Mesendoderm (in vitro differentiated cells): Measurements from ENCODE around the gene ASCL1.
A peak's percentile ranks its signal among the peaks of the same experiment; 100 is the strongest.

Experiments used
- DNase-seq: peaks from one replicate; pipeline ENCODE4 v3.0.0; 2013
- H2AK5ac ChIP-seq: 2 replicates; pipeline ENCODE4 v1.6.1; 2013; ENCODE audit warnings: low read length, inconsistent platforms
- H2BK120ac ChIP-seq: 2 replicates; pipeline ENCODE4 v1.6.1; 2013; ENCODE audit warnings: low read depth, mild to moderate bottlenecking, low read length, moderate library complexity, mixed read lengths
- H2BK15ac ChIP-seq: replicated peaks from 2 replicates; pipeline ENCODE4 v1.6.1; 2013; ENCODE audit warnings: low read depth, mild to moderate bottlenecking, moderate library complexity
- H2BK5ac ChIP-seq: 2 replicates; pipeline ENCODE4 v1.6.1; 2013; ENCODE audit warnings: low read length, inconsistent platforms
- H3K18ac ChIP-seq: 2 replicates; pipeline ENCODE4 v1.6.1; 2013; ENCODE audit warnings: mild to moderate bottlenecking, low read length, mixed read lengths
- H3K23ac ChIP-seq: one replicate; pipeline ENCODE4 v1.6.1; 2013; ENCODE audit warnings: low read length
- H3K27ac ChIP-seq: 2 replicates; pipeline ENCODE4 v1.5.1; 2013; ENCODE audit warnings: low read depth, mild to moderate bottlenecking, inconsistent platforms, low read length, moderate library complexity
- H3K27me3 ChIP-seq: 2 replicates; pipeline ENCODE4 v1.6.1; 2013; ENCODE audit warnings: low read length, control low read depth, mild to moderate bottlenecking, inconsistent platforms; ENCODE audit not compliant: insufficient read depth, poor library complexity
- H3K36me3 ChIP-seq: 2 replicates; pipeline ENCODE4 v1.6.1; 2013; ENCODE audit warnings: low read length, inconsistent platforms; ENCODE audit not compliant: control insufficient read depth, insufficient read depth
- H3K4ac ChIP-seq: one replicate; pipeline ENCODE4 v1.6.1; 2013; ENCODE audit warnings: low read depth, mild to moderate bottlenecking, low read length, moderate library complexity
- H3K4me1 ChIP-seq: 2 replicates; pipeline ENCODE4 v1.6.1; 2013; ENCODE audit warnings: low read depth, low read length, inconsistent platforms; ENCODE audit not compliant: control insufficient read depth
- H3K4me2 ChIP-seq: 2 replicates; pipeline ENCODE4 v1.6.1; 2013; ENCODE audit warnings: low read length
- H3K4me3 ChIP-seq: 2 replicates; pipeline ENCODE4 v1.5.1; 2013; ENCODE audit warnings: mild to moderate bottlenecking, low read length
- H3K56ac ChIP-seq: one replicate; pipeline ENCODE4 v1.6.1; 2013; ENCODE audit warnings: low read length
- H3K79me1 ChIP-seq: 2 replicates; pipeline ENCODE4 v1.6.1; 2013; ENCODE audit warnings: low read length, inconsistent platforms
- H3K79me2 ChIP-seq: 2 replicates; pipeline ENCODE4 v1.6.1; 2013; ENCODE audit warnings: mild to moderate bottlenecking, low read length; ENCODE audit not compliant: control insufficient read depth, insufficient read depth
- H3K9ac ChIP-seq: 2 replicates; pipeline ENCODE4 v1.6.1; 2013; ENCODE audit warnings: low read length, inconsistent platforms
- H4K5ac ChIP-seq: one replicate; pipeline ENCODE4 v1.6.1; 2013; ENCODE audit warnings: low read length
- H4K8ac ChIP-seq: one replicate; pipeline ENCODE4 v1.6.1; 2013; ENCODE audit warnings: low read depth, mild to moderate bottlenecking, control low read depth, low read length, moderate library complexity
- WGBS: extraction: QIAGEN DNeasy Blood & Tissue Kit; methylation state at CpG from one replicate; pipeline ENCODE4 v1.1.7; 2013; ENCODE audit warnings: low lambda C conversion rate, missing lambda C conversion rate; ENCODE audit not compliant: insufficient coverage; ENCODE audit errors: extremely low coverage; 5-methylcytosine and 5-hydroxymethylcytosine counted together

The ASCL1 gene

GRCh38 chr12:102964872-102965271 is 7.4 kb downstream of the ASCL1 start:
- Histone ChIP-seq H2BK15ac (no peak overlapping the region), H3K4me3 (no peak overlapping the region), H3K23ac (no peak overlapping the region), H3K79me1 (no peaks in the 10 kb centered on the region), H3K18ac (no peak overlapping the region), H3K4ac (no peak overlapping the region), H3K36me3 (no peaks in the 10 kb centered on the region), H3K27ac (no peak overlapping the region), H4K8ac (no peak overlapping the region), H3K9ac (no peak overlapping the region), H3K79me2 (no peaks in the 10 kb centered on the region), H2BK5ac (no peak overlapping the region), H2AK5ac (no peak overlapping the region), H3K4me2 (no peak overlapping the region), H3K27me3 (peaks cover 73% of the 10 kb centered on the region), H3K4me1 (peaks cover 3% of the 10 kb centered on the region), H3K56ac (no peak overlapping the region), H2BK120ac (no peak overlapping the region), H4K5ac (no peak overlapping the region)
- no CpG with 5 or more reads among the region's 21 CpGs for WGBS
- DNase-seq = peak; percentile 73

DNA sequence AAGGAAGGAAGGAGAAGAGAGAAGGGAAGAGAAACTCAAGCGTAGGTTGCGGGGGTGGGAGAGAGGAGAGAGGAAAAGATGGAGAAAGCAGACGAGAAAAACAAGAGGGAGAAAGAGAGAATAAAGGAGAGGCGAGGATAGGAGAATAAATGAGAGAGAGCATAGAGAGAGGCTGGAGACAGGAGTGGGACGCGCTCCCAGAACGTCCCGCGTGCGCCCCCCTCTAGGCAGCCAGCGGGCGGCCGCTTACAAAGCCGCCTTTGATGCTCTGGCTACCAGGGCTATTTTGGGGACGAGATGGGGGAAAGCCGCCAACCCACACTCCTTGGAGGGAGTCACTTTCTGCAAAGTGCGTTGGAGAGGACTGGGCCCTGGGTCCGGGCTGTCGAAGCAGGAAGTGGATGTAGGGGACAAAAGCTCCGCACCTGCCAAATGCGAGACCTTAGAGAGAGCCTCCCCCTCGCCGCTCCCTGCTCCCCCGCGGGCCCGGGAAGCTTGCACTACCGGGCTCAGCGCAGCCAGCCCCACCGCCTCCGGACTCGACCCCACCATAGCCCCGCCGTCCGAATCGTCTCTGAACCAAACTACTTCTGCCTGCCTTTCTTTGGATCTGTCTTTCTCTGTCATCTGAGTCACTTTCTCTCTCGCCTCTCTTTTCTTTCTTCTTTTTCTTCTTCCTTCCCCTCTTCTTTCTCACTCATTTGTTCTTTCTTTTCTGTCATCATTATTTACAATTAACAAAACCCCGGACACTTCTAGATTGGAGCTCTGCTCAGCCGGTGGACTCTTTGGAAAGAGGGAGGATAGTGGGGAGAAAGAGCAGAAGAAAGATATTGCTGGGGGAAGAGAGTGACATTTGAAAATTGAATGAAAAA is 8.0 kb downstream of the ASCL1 start:
- DNase-seq = no peak
- H2BK120ac ChIP-seq = no peak overlapping the region

DNA sequence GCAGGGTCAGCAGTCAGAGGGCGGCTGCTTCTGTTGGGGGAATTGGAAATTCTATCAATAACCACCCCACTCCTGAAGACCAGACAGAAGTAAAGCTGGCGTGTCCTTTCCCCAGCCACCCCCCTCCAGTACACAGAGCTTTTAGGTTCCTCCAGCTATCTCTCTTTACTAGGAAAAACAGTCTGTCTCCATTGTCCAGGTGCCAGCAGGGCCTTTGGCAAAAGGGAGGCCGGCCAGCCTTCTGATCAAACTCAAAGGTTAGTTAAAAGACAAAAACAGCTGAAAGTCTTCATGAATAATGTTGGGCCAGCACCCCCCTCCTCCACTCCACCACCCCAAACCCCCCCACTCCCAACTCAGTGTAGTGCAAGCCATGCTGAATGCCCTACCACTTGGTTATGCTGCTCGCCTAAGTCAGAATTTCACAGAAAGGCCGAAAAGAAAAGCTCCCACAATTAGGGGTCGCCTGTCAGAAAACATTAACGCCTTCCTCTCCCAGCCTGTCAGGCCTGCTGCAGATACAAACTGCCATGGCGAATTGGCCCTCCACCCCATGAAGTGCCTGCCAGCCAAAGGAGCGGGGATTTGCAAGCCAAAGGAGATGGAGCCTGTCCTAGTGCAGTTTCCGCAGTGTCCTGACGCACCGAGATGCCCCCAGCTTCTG is 8.9 kb downstream of the ASCL1 start:
- no peak overlapping the region for H2AK5ac ChIP-seq
- no peak overlapping the region for H2BK5ac ChIP-seq
- H4K8ac ChIP-seq = no peak overlapping the region
- no peaks in the 10 kb centered on the region for H3K36me3 ChIP-seq
- H3K4me2 ChIP-seq = no peak overlapping the region
- H2BK120ac ChIP-seq = no peak overlapping the region
- H3K27me3 ChIP-seq = peaks cover 62% of the 10 kb centered on the region
- DNase-seq = no peak
- no peak overlapping the region for H3K4me3 ChIP-seq
- no peak overlapping the region for H3K4ac ChIP-seq
- H3K9ac ChIP-seq = no peak overlapping the region
- H3K4me1 ChIP-seq = peaks cover 3% of the 10 kb centered on the region
- H3K27ac ChIP-seq = no peak overlapping the region
- H3K79me2 ChIP-seq = no peaks in the 10 kb centered on the region
- H4K5ac ChIP-seq = no peak overlapping the region
- no peak overlapping the region for H3K18ac ChIP-seq
- no peak overlapping the region for H2BK15ac ChIP-seq
- no peak overlapping the region for H3K23ac ChIP-seq
- WGBS = no CpG with 5 or more reads among the region's 12 CpGs
- H3K56ac ChIP-seq = no peak overlapping the region
- H3K79me1 ChIP-seq = no peaks in the 10 kb centered on the region

More for the DNA sequence above, 8.0 kb downstream of the ASCL1 start:
- H3K4me1 ChIP-seq = peaks cover 3% of the 10 kb centered on the region
- no peak overlapping the region for H4K8ac ChIP-seq
- peaks cover 69% of the 10 kb centered on the region for H3K27me3 ChIP-seq
- no peak overlapping the region for H2BK5ac ChIP-seq
- no peak overlapping the region for H2BK15ac ChIP-seq
- no peak overlapping the region for H3K4ac ChIP-seq
- H3K4me3 ChIP-seq = no peak overlapping the region
- no CpG with 5 or more reads among the region's 38 CpGs for WGBS
- no peak overlapping the region for H3K18ac ChIP-seq
- H3K9ac ChIP-seq = no peak overlapping the region
- no peak overlapping the region for H3K27ac ChIP-seq
- H3K36me3 ChIP-seq = no peaks in the 10 kb centered on the region
- H4K5ac ChIP-seq = no peak overlapping the region
- H3K56ac ChIP-seq = no peak overlapping the region
- no peak overlapping the region for H3K23ac ChIP-seq
- H3K4me2 ChIP-seq = no peak overlapping the region
- H3K79me2 ChIP-seq = no peaks in the 10 kb centered on the region
- no peaks in the 10 kb centered on the region for H3K79me1 ChIP-seq
- H2AK5ac ChIP-seq = no peak overlapping the region

DNA sequence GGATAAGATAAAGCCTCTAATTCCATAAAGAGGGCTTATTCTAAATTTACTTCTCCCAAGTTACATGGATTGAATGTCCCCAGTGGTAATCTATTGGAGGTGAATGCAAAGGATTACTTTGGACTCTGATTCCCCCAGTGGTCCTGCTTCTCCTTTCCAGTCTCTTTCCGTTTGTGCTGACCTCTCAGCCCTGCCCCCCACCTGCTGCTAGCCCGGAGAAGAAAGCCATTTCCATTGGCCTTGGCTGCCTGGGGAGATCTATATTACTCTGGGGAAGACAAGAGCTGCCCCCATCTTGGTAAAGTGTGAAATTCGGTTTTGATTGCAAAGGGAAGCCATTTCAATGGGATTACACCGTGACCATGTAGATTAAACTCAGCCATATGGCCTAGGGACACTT is 13.3 kb downstream of the ASCL1 start:
- DNase-seq = no peak
- Histone ChIP-seq H3K9ac (no peak overlapping the region), H2BK15ac (no peak overlapping the region), H3K27ac (no peak overlapping the region), H3K4ac (no peak overlapping the region), H3K18ac (no peak overlapping the region), H4K5ac (no peak overlapping the region), H3K56ac (no peak overlapping the region), H4K8ac (no peak overlapping the region), H3K79me1 (no peaks in the 10 kb centered on the region), H3K23ac (no peak overlapping the region), H3K4me3 (no peak overlapping the region), H3K4me2 (no peak overlapping the region), H3K36me3 (no peaks in the 10 kb centered on the region), H3K79me2 (no peaks in the 10 kb centered on the region), H3K27me3 (peaks cover 26% of the 10 kb centered on the region), H2BK120ac (no peak overlapping the region), H3K4me1 (no peaks in the 10 kb centered on the region), H2BK5ac (no peak overlapping the region), H2AK5ac (no peak overlapping the region)
- WGBS = no CpG with 5 or more reads among the region's 4 CpGs

DNA sequence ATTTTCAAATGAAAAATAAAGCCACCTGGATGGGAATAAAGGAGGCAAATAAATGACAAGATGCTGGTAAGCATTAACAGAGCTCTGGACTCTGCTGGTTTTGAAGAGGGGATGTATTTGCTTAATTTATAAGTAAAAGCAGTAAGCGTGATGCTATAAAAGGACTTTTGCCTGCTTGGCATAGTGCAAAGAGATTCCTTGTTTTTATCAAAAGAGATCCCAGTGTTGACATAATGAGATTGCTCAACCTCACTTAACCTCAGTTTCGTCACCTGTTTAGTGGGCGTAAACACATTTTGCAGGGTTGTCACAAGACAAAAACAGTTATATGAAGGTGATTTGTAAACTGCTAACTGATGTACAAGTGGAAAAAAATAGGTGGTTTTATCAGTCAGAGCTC is 13.8 kb downstream of the ASCL1 start:
- no peak overlapping the region for H2AK5ac ChIP-seq
- H4K5ac ChIP-seq = no peak overlapping the region
- no peak overlapping the region for H3K18ac ChIP-seq
- H3K4me1 ChIP-seq = no peaks in the 10 kb centered on the region
- H3K23ac ChIP-seq = no peak overlapping the region
- H2BK5ac ChIP-seq = no peak overlapping the region
- WGBS = no CpG with 5 or more reads among the region's 3 CpGs
- H3K9ac ChIP-seq = no peak overlapping the region
- no peak overlapping the region for H3K4ac ChIP-seq
- H3K27me3 ChIP-seq = peaks cover 22% of the 10 kb centered on the region
- no peak overlapping the region for H4K8ac ChIP-seq
- no peak overlapping the region for H2BK120ac ChIP-seq
- H3K36me3 ChIP-seq = no peaks in the 10 kb centered on the region
- DNase-seq = no peak
- no peak overlapping the region for H2BK15ac ChIP-seq
- H3K4me3 ChIP-seq = no peak overlapping the region
- no peak overlapping the region for H3K27ac ChIP-seq
- H3K4me2 ChIP-seq = no peak overlapping the region
- no peaks in the 10 kb centered on the region for H3K79me1 ChIP-seq
- H3K79me2 ChIP-seq = no peaks in the 10 kb centered on the region
- no peak overlapping the region for H3K56ac ChIP-seq
